T-helper 1 cell (primary cell): ENCODE results near the gene ITIH1.

Experiments
- DNase-seq, 5 donors: peaks; one replicate each; pipeline ENCODE4 v3.0.0-alpha.2; 2012 to 2020

The ITIH1 gene

GRCh38 chr3:52841211-52841980 is 64.0 kb downstream of the ITIH1 start:
- DNase-seq = no peak
